DMS79 treated with DMSO at 0.1 percent for 48 hours (cell line): ENCODE results near the gene METTL25.

ENCODE experiments used
- DNase-seq: peaks from one replicate; lab custom pipeline; 2025; lab: John Stamatoyannopoulos, UW

Gene METTL25

DNA sequence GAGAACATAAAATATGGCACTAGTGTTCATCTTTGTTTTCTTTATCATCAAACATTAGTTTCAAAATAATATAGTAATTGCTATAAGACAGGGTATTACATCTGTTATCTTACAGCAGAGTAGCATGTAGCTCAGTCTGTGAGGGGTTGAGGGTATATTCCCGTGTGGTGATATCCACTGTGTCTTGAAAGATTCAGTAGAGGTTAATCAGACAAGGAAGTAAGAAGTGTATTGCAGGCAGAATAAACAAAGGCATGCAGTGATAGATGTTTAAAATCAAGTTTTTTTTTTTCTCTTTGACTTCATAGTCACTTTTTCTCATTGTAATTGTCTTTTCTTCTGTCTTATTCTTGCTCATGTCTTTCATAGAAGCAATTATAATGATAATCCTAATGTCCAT lies 48.3 kb downstream of the METTL25 start:
- DNase-seq: no peak

DNA sequence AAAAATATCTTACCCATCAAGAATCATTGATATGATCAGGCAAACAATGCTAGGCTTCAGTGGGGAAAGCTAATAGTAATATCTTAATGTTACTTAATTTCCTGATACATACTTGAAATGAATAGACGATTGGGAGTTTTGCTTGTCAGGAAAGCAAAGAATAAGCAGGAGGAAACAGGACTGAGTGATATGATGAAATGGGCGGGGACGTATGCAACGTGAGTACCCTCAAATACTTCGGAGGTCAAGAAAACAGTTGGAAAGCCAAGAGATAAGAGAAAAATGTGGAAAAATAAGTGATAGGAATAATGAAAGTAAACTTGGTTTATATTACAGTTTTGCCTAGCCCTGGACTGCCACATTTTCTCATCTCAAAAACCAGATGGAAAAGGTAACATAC lies 49.2 kb downstream of the METTL25 start:
- no peak for DNase-seq

DNA sequence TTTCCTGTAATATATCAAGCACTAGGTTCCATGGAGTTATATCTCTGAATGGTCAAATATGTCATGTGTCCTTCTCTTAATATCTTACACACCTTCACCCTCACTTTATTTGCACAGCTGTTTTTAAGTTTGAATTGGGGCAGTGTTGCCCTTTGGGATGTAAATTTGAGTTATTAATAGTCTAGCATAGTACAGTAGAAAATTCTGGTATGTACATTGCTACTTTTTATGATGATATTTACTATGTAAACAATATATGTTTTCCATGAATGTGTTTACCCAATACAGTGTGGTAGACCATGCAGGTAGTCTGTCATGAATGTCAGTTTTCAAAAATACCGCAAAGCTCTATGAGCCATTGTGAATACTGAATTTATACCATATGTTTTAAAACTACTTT lies 50.5 kb downstream of the METTL25 start:
- no peak for DNase-seq

DNA sequence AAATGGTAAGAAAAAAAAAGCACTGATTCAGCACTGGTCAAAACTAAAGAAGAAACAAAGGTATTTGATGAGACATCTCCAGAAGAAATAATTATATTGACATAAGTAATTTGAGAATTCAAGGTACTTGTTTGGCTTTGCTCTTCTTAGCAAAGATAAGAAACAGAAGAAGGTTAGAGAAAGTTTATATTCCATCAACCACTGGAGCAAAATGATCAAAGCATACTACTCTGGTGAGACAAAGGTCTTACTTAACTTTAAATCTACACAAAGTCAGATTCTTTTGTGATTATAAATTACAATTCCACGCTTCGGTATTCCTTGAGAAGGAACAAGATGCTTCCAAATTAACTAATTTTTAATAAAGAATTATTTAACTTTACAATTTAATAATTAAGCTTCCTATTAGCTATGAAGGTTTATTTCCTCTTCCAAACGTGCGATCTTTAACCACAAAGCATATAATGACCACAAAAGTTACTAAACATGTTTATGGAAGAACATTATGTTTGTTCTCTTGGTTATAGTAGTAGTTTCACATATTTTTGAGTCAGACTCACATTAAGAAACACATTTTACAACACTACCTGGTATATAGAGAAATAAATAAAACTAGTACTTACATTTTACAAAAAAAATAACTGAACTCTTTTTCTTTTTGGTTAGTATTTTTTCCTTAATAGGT lies 53.4 kb downstream of the METTL25 start:
- no peak for DNase-seq

DNA sequence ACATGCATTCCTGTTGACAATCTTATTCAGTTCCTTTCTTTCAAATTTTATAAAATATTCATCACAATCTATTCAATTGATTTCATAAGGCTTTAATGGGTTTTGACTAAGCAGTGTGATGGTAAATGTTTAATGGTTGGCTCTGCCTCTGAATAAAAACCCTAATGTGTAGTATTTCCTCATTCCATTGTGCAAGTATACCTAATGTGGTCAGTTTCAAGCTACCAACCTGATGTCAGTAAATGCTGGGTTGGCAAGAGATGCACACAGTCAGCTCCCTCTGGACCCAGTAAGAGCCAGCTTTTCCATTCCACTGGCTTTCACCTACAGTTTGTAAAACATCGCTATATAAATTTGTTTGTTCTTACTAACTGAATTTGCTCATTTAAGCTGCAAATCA lies 53.9 kb downstream of the METTL25 start:
- no peak for DNase-seq

DNA sequence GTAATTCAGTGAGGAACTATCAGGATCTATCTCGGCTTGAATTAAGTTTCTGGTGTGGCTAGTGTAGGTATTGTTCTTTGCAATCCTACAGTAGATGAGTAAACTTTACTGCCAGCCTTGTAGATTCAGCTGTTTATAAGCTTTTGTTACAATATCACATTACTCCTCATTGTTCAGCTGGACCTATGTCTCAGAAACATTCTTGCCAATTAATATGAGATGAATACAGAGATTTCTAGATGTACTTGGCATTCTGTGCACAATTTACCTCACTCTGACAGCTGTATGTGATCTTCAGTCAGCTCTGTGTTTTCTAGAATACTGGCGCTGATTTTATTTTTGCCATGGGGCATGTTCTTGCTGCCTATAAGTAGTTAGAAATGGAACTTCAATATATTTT lies 55.7 kb downstream of the METTL25 start:
- DNase-seq: no peak

DNA sequence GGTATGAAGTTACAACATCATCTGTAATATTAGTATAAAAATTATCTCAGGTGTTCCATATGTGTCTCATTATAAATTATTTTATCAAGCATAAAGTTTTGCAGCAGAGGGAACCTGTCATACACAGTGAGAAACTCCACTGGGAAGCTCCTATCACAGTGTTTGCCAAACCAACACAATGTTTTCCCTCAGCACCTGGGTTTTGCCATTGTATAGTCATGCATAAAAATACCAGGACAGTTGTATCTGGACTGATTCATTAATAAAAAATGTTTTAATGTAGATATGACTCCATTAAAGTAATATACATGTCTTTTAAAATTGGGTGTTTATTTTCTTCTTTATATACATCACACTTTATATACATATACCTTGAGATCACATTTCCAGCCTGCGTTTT lies 56.6 kb downstream of the METTL25 start:
- DNase-seq: no peak

DNA sequence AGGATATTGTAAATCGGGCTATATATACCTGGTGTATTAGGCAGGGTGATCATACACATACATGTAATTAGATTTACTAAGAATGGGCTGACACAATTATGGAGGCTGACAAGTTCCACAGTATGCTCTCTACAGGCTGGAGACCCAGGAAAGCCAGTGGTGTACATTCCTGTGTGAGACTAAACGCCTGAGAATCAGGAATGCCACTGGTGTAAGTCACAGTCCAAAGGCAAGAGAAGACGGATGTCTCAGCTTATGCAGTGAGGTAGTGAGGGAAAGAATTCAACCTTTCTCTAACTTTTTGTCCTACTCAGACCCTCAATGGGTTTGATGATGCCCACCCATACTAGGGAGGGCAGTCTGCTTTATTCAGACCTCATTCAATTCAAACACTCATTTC lies 57.1 kb downstream of the METTL25 start:
- DNase-seq: no peak

DNA sequence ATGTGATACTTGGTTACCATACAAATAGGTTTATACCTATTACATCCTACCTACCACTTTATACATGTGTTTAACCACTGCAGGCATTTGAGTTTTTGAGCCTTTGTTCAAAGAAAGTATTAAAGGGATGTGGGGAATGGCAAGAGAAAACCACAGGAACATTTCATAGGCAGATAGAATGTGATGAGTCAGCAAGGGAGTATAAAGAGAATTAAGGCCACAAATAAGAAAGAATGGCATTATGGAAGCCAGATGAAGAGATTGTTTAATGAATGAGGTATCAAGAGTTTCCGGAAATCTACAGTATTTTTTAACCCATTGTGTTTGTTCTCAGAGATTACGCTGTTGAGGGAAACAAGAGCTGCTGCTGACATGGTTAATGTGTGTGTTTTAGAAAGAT lies 66.9 kb downstream of the METTL25 start:
- no peak for DNase-seq

DNA sequence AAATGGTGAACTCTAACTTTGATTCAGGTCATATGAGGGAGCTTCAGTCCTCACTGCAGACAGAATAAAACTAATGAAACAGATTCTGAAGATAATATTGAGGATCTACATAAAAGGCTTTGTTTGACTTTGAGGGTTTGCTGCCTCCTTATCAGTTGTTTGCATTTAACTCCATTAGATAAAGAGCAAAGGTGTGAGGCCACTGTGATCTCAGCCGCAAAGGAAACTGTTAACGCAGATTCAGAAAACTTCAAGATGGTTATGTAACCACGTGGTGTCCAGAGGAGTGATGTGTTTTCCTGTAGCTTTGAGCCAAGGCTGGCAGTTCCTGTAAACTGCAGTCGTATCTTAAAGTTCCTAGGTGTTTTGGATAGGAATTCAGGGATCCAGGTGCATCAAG lies 67.8 kb downstream of the METTL25 start:
- no peak for DNase-seq

DNA sequence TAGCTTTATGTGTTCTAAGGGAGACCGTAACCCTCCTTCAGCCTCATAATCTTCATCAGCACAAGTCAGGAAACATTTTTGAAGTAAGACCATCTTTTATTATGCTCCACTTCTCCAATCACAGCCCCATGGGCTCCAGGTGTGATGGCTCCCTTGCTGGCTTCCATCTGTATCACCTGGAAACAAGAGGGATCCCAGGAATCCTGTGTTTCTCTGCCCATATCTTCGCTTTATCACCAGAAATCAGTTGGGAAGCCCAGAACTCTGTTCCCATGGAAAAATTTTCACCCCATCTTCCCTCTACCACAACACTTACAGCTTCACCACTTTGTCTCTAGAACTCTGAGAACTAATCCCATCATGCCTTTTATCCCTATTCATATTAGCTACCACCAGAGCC lies 68.3 kb downstream of the METTL25 start:
- no peak for DNase-seq

DNA sequence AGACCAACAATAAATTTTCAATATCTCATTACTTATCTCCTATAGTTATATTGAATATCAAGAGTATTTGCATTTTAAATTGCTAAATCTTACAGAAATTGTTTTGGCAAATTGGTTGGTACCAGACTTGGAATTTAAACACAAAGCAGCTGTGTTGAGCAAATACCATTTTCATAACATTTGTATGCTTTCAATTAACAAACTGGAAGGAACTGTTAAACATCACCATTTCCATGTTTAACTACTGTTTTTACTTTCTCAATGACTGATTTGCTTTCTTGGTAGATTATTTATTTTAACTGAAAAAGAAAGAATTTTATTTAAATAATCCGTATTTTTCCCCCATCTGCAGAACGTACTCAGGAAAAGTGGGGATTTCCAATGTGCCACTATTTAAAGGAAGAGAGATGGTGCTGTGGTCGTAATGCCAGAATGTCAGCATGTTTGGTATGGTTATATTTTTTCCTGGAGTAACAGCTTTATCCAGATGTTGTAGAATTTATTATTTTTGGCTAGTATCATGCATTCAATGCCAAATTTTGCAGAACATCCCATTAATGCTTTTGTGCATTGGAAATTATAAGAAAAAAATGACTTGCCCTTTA lies 72.3 kb downstream of the METTL25 start:
- DNase-seq: no peak

DNA sequence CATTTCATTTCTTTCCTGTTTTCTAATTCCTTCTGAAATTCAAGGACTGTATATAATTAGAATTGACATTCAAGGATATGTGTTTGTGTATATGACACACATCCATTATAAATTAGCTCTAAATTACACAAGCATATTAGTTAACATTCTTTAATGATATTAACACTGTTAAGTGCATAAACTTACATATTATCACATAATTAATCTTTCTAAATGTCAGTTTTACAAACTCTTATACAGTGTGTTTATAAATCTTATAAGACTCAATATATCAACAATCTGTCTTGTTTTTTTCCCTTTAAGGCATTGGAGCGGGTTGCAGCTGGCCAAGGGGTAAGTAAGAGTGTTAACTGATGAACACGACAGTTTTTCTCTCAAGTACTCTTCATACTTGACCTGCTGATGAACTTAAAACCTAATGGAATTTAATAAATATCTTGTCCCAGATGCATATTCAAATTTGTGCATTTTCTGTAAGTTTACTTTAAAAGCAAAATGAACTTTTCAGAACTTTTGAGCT lies 76.1 kb downstream of the METTL25 start:
- DNase-seq: no peak

DNA sequence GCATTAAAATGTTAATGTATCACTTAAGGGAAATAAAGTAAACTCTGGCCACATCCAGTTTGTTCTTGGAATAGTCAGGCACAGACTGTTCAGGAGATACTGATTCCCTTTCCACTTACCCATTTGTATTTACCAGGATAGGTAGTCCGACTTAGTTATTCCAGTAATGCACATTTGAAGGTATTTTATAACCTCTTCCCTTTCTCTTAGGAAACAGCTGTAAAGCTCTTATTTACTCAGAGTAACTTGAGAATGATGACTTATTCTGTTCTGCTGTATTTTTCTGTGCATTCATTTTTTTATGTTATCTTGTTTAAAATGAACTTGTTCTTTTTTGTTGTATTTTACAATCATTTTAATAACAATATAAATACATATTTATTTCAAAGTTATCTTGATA lies 78.0 kb downstream of the METTL25 start:
- DNase-seq: no peak

DNA sequence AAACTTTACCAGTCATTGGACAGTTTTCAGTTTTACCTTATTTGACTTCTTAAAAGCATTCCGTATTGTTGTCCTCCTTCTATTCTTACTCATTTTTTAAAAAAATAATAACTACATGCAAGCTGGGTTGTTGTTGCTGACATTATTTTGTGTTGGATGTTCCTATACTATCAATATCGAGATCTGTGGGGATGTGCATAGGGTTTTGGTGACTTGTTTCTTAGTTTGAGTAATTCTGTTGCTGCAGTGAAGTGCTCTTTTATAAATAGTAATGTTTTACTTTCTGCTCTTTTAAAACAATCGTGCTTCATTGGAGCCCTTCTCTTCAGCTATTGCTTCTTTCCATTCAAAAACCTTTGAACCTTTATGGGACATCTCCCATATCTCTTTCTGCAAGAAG lies 79.4 kb downstream of the METTL25 start:
- DNase-seq: no peak

DNA sequence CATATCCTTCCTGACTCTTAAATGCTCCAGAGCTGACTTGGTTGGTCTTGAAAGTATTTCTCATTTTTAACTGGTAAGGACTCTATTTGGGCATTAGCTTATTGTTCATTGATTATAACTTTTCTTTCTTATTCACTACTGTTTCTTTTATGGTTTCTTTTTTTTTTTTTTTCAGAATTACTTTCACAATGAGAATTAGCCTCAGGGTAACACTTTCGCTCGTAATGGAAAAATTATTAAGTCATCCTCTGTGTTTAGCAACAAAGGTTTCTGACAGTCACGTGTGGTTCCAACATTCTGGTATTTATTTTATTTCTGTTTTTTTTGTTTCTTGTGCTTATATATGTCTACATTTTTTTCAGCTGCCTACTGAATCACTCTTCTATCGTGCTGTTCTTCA lies 80.0 kb downstream of the METTL25 start:
- no peak for DNase-seq

DNA sequence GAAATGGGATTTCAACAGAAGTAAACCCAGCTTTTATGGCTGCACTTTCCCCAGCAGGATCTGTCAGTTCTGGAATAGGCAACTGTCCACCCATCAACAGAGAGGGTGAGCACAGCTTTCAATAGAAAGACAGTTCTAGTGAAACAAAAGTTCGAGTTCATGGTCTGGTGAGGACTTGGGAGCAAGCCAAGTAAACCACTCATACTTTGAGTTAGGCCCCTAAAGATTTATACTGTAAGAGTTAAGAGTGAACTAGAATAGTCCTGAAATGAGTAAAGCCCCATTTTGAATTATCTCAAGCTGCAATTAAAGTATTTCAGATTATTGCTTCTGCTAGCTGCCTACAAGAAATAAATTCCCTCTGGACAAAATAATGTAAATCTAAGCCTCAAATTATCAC lies 82.6 kb downstream of the METTL25 start:
- no peak for DNase-seq

DNA sequence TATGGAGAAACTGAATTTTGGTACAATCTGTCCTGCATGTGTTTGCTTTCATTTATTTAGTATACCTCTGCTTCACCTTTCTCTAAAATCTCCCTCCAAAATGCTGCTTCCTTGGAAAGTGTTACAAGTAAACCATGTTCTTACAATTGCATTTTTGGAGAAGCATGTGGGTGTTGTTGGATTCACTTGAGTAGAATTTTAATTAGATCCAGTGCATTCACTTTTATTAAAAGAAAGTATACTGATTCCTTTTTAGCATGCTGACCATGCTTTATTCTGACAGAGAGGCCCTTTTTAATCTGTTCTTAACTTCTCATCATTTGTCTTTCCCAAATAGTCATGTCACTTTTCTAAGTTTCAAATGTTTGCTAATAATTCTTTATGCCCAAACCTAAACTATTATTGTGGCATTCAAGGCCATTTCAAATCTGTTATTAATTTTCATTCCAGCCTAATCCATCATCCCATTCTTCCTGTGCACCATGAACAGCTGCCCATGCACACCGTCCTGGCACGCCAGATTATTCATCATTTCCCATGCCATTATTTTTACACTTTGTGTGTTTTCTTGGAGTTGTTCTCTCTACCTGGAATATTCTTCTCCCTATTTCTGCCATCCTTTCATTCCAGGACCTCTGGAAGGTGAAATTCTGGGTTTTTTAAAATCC lies 90.7 kb downstream of the METTL25 start:
- DNase-seq: no peak

DNA sequence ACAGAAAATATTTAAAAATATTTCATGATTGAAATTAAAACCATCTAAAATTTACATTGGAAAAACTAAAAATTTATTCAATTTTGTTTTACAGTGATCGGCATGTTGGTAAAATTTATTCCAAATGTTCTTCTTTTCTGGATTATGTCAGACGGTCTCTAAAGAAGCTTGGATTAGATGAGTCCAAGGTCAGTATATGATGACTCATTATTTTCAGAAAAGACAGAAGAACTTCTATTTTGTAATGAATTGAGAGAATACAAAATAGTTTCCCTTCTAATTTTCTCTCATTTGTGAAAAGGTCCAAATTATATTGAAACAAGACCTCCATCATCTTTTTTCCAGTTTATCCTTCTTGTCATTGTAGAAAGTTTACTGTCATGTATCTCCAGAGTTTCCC lies 98.3 kb downstream of the METTL25 start:
- DNase-seq: no peak

DNA sequence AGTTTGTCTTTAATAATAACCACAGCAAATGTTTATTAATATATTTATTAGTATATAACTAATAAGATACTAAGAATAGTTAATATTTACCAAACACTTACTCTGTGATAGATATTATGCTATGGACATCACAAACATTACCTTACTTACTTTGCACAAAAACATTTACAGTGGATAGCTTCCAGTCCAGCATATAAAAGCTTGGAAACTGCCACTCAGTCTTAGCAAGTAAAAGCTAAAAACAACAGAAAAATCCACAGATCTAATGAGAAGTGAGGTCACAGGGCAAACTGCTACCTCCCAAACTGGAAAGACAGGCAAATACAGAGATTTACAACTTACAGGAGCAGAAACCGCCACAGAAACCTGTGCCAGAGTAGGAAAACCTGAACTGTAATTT lies 99.8 kb downstream of the METTL25 start:
- DNase-seq: no peak

DNA sequence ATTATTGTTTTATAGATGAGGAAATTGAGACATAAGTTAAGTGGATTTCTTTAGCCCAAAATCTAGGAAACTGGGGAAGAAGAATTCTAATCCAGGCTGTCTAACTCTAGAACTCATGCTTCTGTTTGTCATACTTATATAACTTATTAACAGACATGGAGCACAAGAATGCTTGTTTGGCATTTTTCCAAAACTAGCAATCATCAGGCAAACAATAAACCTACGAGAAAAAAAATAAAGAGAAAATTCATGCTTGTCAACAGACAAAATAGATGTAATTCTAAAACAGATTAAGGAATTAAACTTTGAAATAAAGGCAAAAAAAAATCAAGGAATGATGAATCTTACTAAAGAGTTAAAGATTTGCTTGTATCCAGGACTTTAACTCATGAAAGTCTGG lies 103.1 kb downstream of the METTL25 start:
- no peak for DNase-seq

DNA sequence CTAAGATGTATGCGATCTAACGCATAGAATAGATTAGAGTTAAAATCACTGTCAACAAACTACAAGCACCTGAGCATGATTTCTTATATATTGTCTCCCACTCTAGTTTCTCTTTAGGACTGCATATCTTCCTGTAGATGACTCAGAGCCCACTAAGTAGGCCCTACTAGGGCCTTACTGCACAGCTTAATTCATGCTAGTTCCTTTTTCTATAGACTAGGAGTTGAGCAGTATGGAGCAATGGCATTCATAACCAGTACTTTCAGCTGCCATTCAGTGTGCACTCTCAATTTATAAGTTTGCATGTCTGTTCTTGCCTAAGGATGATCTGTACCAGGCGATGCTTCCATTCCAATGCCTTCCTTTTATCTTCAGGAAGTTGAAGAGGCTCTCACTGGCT lies 103.5 kb downstream of the METTL25 start:
- no peak for DNase-seq

DNA sequence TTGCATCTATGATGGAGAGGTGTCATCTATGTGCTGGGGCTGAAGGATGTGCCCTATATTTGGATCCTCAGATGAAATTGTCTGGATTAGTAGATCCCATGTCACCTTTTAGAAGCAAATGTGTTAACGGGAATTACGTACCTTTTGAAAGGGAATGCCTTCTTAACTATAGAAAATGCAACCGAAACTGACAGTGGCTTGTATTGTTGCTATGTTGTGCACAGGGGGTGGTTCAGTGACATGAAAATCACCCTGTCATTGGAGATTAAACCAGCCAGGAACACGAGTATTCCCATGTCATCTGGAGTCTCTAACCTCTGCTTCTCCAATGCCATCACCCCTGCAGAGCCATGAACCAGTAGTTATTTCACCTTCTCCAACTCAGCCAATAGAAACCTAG lies 110.2 kb downstream of the METTL25 start:
- DNase-seq: no peak
